ENCODE data around the gene SH2D2A. TPM values are rescaled to one million over a fixed set of nuclear protein-coding genes. Genes with fewer than 3 reads are reported as not detected.

SH2D2A gene
- total and polyA plus RNA-seq, 2 of the 4 experiments (the other 2 are of a cell fraction) = not detected

DNA sequence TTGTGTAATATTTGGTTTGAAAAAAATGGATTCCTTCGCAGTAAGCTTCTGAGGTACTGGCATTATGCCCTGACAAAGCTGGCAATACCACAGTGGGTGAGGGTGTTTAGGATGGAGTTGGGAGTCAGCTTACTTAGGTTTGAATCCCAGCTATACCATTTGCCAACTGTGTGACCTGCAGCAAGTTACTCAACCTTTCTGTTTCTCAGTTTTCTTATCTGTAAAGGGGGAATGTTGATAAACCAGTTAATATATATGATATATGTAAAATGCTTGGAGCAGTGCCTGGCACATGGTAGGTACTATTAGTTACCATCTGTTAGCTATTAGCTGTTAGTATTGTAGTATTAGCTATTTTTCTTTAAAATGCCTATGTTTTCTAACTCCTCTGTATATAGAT lies 60.3 kb downstream of the SH2D2A start:
- no peaks in the 10 kb centered on the region for H3K27me3 ChIP-seq (ENCODE audit: control insufficient read depth, insufficient read depth, low read length)

More for the DNA sequence above, 60.3 kb downstream of the SH2D2A start:
- in situ Hi-C loops (cut with MboI; ENCODE audit: low sequenced_read_pairs) = no loop called here
- no peak overlapping the region for H3K18ac ChIP-seq (ENCODE audit: low read depth, low read length)
- H2BK15ac ChIP-seq (ENCODE audit: low read depth, low read length) = no peak overlapping the region
- H4K91ac ChIP-seq (ENCODE audit: insufficient read depth, low read depth, low read length) = no peak overlapping the region
- BruUV-seq (replicated peaks) = no TSS peak
- H3K9me3 ChIP-seq (ENCODE audit: control insufficient read depth, insufficient read depth, low read length) = no peaks in the 10 kb centered on the region
- DNase-seq = no peak
- no peak overlapping the region for H4K5ac ChIP-seq (ENCODE audit: low read depth, low read length)
- dilution Hi-C loops (cut with HindIII; ENCODE audit: low sequenced_read_pairs, unreplicated experiment) = no loop called here
- TF ChIP-seq RFX5 (IDR thresholded peaks at IDR 0.05; ENCODE audit: low read depth, low read length) = no peak
- TF ChIP-seq, protein P1, sequence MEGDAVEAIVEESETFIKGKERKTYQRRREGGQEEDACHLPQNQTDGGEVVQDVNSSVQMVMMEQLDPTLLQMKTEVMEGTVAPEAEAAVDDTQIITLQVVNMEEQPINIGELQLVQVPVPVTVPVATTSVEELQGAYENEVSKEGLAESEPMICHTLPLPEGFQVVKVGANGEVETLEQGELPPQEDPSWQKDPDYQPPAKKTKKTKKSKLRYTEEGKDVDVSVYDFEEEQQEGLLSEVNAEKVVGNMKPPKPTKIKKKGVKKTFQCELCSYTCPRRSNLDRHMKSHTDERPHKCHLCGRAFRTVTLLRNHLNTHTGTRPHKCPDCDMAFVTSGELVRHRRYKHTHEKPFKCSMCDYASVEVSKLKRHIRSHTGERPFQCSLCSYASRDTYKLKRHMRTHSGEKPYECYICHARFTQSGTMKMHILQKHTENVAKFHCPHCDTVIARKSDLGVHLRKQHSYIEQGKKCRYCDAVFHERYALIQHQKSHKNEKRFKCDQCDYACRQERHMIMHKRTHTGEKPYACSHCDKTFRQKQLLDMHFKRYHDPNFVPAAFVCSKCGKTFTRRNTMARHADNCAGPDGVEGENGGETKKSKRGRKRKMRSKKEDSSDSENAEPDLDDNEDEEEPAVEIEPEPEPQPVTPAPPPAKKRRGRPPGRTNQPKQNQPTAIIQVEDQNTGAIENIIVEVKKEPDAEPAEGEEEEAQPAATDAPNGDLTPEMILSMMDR (conservative IDR thresholded peaks at IDR 0.05; ENCODE audit: low read depth, low read length) = no peak
- TF ChIP-seq FOS (IDR thresholded peaks at IDR 0.05; ENCODE audit: low read depth, low read length) = no peak
- TF ChIP-seq POLR2A (IDR thresholded peaks at IDR 0.05; ENCODE audit: low read depth, low read length) = no peak
- TF ChIP-seq CEBPB (IDR thresholded peaks at IDR 0.05; ENCODE audit: low read depth, low read length) = no peak
- no peak for TF ChIP-seq MXI1 (IDR thresholded peaks at IDR 0.05; ENCODE audit: borderline replicate concordance, low read depth, low read length)
- TF ChIP-seq RAD21 (IDR thresholded peaks at IDR 0.05; ENCODE audit: low read length) = no peak
- TF ChIP-seq MAZ (IDR thresholded peaks at IDR 0.05; ENCODE audit: borderline replicate concordance, low read depth, low read length) = no peak
- TF ChIP-seq, protein P2, sequence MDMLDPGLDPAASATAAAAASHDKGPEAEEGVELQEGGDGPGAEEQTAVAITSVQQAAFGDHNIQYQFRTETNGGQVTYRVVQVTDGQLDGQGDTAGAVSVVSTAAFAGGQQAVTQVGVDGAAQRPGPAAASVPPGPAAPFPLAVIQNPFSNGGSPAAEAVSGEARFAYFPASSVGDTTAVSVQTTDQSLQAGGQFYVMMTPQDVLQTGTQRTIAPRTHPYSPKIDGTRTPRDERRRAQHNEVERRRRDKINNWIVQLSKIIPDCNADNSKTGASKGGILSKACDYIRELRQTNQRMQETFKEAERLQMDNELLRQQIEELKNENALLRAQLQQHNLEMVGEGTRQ (IDR thresholded peaks at IDR 0.05; ENCODE audit: low read depth, low read length) = no peak
- no peak for TF ChIP-seq BHLHE40 (IDR thresholded peaks at IDR 0.05; ENCODE audit: low read depth, low read length)
- TF ChIP-seq NFE2L2 (IDR thresholded peaks at IDR 0.05; ENCODE audit: low read depth, low read length) = no peak
- TF ChIP-seq SMC3 (IDR thresholded peaks at IDR 0.05; ENCODE audit: low read depth, low read length) = no peak
- no peak for TF ChIP-seq MAFK (IDR thresholded peaks at IDR 0.05; ENCODE audit: low read depth, low read length)
- H3K56ac ChIP-seq (ENCODE audit: extremely low read depth, insufficient read depth, low read length) = no peak overlapping the region
- H2AK9ac ChIP-seq (replicated peaks; ENCODE audit: low read depth, low read length, poor library complexity) = no peak overlapping the region
- H3K36me3 ChIP-seq (ENCODE audit: control insufficient read depth, insufficient read depth, low read length) = no peaks in the 10 kb centered on the region
- no peaks in the 10 kb centered on the region for H4K20me1 ChIP-seq (ENCODE audit: insufficient read depth, low read length)
- no peak overlapping the region for H3K9ac ChIP-seq (ENCODE audit: low read depth, low read length)
- no peak overlapping the region for H4K8ac ChIP-seq (ENCODE audit: low read depth in 2 of 2, low read length in 2 of 2)
- no CpG with 5 or more reads among the region's 1 CpG for WGBS, 2 experiments (ENCODE audit: extremely low coverage in 2 of 2, insufficient read length in 1 of 2)
- no peak overlapping the region for H2BK5ac ChIP-seq (ENCODE audit: low read depth, low read length, poor library complexity, severe bottlenecking)
- CTCF ChIA-PET = interaction anchor here (1.0 kb wide), 1 partner anchor 30 kb away, joined by 3 read pairs; no protein-coding TSS in a partner anchor
- no peak overlapping the region for H2AK5ac ChIP-seq (ENCODE audit: low read depth, low read length)
- no peak overlapping the region for H2AFZ ChIP-seq (replicated peaks; ENCODE audit: low read length, poor library complexity)
- no peak overlapping the region for H2BK20ac ChIP-seq (ENCODE audit: low read depth, low read length)
- POLR2A ChIA-PET (ENCODE audit: unreplicated experiment) = no interaction called here
- H3K9me1 ChIP-seq (ENCODE audit: insufficient read depth, low read length) = 0 out of 2 replicates have a peak, but pooled peaks cover 3% of the 10 kb centered on the region
- H3K79me1 ChIP-seq (ENCODE audit: low read depth in 1 of 2, low read length in 2 of 2) = peaks cover 10 to 20% of the 10 kb centered on the region in 2 experiments
- H3K4me1 ChIP-seq (ENCODE audit: control insufficient read depth, insufficient read depth, low read length) = peaks cover 4% of the 10 kb centered on the region
- intact Hi-C loops (cut with micrococcal nuclease) = no loop called here
- H3K23ac ChIP-seq (ENCODE audit: low read depth, low read length) = no peak overlapping the region
- H3K4ac ChIP-seq (ENCODE audit: low read depth, low read length) = no peak overlapping the region
- no peak overlapping the region for H2BK120ac ChIP-seq (ENCODE audit: low read depth, low read length)
- H3K14ac ChIP-seq (replicated peaks; ENCODE audit: low read depth, low read length) = no peak overlapping the region
- no peak overlapping the region for H3K4me2 ChIP-seq (ENCODE audit: low read depth, low read length)
- ATAC-seq (ENCODE audit: low read depth) = no peak
- H3K27ac ChIP-seq (ENCODE audit: insufficient read depth, low read length) = no peak overlapping the region
- H3K4me3 ChIP-seq (ENCODE audit: insufficient read depth, low read depth, low read length) = no peak overlapping the region
